ENCODE measurements around the gene SP1. TPM values are rescaled to one million over a fixed set of nuclear protein-coding genes. Genes with fewer than 3 reads are reported as not detected.

SP1 gene
- total and polyA plus RNA-seq, 9 of the 15 experiments (the other 6 are each of a cell fraction or from before 2014, with no cell fraction given): 8.0 to 65.5 (median 41.6) TPM

DNA sequence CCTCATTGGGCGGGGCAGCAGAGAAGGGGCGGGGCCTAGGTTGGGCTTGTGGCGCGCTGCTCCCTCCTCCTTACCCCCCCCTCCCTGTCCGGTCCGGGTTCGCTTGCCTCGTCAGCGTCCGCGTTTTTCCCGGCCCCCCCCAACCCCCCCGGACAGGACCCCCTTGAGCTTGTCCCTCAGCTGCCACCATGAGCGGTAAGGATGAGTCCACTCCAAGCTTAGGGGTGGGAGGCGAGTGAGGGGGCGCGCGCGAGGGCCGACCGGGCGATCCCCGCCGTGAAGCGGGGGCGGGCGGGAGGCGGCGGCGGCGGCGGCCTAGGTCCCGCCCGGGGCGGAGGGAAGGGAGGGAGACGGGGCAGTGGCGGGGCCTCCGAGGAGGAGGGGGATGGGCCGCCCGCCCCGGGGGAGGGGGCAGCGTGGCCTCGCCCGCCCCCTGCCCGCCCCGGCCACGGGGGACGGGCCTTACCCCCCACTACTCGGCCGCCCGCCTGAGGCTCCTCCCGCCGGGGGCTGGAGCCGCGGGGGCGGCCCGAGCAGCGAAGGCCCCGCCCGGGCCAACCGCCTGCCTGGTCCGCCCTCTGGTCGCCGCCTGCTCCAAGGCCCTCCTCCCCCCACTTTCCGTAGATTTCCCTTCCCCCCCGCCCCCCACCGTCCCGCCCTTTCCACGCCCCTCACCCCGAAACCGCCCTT is at the start of gene SP1 (continued):
- TF ChIP-seq MAZ (CRISPR knock-in tag; conservative IDR thresholded peaks at IDR 0.05 in 1 of 2, IDR thresholded peaks at IDR 0.05 in 1 of 2) (peak; percentile 95 to 96), POLR3G (IDR thresholded peaks at IDR 0.05; ENCODE audit: extremely low read depth, insufficient read length, insufficient replicate concordance) (no peak), ZNF696 (CRISPR knock-in tag; conservative IDR thresholded peaks at IDR 0.05) (no peak), MIER1 (IDR thresholded peaks at IDR 0.05; ENCODE audit: low read depth) (no peak), SNIP1 (IDR thresholded peaks at IDR 0.05; ENCODE audit: low read depth) (no peak), SIX5 (IDR thresholded peaks at IDR 0.05; ENCODE audit: borderline replicate concordance in 1 of 2, insufficient read depth in 1 of 2, low read depth in 1 of 2, low read length in 2 of 2) (no peak), ELF1 (tag; IDR thresholded peaks at IDR 0.05) (0 out of 2 replicates have a peak, but pooled peaks have one; percentile 5)
- TF ChIP-seq, protein P1, sequence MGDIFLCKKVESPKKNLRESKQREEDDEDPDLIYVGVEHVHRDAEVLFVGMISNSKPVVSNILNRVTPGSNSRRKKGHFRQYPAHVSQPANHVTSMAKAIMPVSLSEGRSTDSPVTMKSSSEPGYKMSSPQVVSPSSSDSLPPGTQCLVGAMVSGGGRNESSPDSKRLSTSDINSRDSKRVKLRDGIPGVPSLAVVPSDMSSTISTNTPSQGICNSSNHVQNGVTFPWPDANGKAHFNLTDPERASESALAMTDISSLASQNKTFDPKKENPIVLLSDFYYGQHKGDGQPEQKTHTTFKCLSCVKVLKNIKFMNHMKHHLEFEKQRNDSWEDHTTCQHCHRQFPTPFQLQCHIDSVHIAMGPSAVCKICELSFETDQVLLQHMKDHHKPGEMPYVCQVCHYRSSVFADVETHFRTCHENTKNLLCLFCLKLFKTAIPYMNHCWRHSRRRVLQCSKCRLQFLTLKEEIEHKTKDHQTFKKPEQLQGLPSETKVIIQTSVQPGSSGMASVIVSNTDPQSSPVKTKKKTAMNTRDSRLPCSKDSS (IDR thresholded peaks at IDR 0.05; ENCODE audit: low read depth, partially characterized antibody): no peak
- TF ChIP-seq, protein P2, sequence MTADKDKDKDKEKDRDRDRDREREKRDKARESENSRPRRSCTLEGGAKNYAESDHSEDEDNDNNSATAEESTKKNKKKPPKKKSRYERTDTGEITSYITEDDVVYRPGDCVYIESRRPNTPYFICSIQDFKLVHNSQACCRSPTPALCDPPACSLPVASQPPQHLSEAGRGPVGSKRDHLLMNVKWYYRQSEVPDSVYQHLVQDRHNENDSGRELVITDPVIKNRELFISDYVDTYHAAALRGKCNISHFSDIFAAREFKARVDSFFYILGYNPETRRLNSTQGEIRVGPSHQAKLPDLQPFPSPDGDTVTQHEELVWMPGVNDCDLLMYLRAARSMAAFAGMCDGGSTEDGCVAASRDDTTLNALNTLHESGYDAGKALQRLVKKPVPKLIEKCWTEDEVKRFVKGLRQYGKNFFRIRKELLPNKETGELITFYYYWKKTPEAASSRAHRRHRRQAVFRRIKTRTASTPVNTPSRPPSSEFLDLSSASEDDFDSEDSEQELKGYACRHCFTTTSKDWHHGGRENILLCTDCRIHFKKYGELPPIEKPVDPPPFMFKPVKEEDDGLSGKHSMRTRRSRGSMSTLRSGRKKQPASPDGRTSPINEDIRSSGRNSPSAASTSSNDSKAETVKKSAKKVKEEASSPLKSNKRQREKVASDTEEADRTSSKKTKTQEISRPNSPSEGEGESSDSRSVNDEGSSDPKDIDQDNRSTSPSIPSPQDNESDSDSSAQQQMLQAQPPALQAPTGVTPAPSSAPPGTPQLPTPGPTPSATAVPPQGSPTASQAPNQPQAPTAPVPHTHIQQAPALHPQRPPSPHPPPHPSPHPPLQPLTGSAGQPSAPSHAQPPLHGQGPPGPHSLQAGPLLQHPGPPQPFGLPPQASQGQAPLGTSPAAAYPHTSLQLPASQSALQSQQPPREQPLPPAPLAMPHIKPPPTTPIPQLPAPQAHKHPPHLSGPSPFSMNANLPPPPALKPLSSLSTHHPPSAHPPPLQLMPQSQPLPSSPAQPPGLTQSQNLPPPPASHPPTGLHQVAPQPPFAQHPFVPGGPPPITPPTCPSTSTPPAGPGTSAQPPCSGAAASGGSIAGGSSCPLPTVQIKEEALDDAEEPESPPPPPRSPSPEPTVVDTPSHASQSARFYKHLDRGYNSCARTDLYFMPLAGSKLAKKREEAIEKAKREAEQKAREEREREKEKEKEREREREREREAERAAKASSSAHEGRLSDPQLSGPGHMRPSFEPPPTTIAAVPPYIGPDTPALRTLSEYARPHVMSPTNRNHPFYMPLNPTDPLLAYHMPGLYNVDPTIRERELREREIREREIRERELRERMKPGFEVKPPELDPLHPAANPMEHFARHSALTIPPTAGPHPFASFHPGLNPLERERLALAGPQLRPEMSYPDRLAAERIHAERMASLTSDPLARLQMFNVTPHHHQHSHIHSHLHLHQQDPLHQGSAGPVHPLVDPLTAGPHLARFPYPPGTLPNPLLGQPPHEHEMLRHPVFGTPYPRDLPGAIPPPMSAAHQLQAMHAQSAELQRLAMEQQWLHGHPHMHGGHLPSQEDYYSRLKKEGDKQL (CRISPR knock-in tag; IDR thresholded peaks at IDR 0.05; ENCODE audit: borderline replicate concordance): no peak
- TF ChIP-seq, protein P3, sequence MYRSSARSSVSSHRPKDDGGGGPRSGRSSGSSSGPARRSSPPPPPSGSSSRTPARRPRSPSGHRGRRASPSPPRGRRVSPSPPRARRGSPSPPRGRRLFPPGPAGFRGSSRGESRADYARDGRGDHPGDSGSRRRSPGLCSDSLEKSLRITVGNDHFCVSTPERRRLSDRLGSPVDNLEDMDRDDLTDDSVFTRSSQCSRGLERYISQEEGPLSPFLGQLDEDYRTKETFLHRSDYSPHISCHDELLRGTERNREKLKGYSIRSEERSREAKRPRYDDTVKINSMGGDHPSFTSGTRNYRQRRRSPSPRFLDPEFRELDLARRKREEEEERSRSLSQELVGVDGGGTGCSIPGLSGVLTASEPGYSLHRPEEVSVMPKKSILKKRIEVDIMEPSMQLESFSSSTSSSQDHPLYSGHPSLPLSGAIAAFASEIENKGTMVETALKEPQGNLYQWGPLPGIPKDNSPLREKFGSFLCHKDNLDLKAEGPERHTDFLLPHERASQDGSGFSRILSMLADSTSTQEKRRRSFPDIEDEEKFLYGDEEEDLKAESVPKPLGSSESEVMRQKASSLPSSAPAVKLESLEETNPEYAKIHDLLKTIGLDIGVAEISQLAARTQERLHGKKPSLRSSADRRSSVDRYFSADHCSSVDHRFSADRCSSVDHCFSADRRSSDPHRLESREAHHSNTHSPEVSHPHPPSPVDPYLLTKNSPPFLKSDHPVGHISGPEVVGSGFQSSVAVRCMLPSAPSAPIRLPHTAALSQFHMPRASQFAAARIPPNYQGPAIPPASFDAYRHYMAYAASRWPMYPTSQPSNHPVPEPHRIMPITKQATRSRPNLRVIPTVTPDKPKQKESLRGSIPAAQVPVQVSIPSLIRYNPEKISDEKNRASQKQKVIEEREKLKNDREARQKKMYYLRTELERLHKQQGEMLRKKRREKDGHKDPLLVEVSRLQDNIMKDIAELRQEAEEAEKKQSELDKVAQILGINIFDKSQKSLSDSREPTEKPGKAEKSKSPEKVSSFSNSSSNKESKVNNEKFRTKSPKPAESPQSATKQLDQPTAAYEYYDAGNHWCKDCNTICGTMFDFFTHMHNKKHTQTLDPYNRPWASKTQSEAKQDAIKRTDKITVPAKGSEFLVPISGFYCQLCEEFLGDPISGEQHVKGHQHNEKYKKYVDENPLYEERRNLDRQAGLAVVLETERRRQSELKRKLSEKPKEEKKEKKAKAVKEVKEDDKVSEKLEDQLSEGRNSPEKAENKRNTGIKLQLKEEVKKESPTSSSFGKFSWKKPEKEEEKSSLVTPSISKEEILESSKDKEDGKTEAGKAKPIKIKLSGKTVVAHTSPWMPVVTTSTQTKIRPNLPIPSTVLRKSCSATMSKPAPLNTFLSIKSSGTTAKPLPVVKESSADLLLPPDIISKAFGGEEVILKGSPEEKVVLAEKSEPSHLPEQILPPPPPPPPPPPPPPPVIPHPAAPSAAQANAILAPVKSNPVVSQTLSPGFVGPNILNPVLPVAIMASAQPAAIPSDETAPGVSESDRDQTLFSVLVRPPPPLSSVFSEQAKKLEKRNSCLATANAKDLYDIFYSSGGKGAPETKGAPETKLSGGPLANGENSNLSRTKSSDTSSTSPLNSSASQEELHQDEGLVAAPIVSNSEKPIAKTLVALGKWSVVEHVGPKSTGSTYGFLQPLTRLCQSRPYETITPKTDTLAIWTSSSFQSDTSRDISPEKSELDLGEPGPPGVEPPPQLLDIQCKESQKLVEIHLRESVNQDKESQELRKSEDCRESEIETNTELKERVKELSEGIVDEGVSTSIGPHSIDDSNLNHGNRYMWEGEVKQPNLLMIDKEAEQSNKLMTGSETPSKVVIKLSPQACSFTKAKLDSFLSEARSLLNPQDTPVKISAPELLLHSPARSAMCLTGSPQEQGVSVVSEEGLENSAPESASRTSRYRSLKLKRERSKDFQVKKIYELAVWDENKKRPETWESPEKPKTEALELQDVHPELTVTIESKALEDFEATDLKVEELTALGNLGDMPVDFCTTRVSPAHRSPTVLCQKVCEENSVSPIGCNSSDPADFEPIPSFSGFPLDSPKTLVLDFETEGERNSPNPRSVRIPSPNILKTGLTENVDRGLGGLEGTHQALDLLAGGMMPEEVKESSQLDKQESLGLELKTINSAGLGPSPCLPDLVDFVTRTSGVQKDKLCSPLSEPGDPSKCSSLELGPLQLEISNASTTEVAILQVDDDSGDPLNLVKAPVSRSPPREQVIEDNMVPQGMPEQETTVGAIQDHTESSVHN (IDR thresholded peaks at IDR 0.05; ENCODE audit: borderline replicate concordance in 1 of 2, low read depth in 1 of 2): no peak
